AG04449 (cell line): ENCODE results near the gene VN1R4.
"Not testable (repeated sequence)": the region's sequence is repeated elsewhere in the genome, so short reads cannot be mapped to it uniquely, and the experiment has no call there.

ENCODE experiments used
- CTCF ChIA-PET: fragments of 350-600 bp; formaldehyde crosslinking; extraction: SDS; loops from one replicate; lab custom pipeline; 2021; ENCODE audit warnings: antibody characterized with exemption; lab: Yijun Ruan, JAX
- POLR2A ChIA-PET: fragments of 400-600, 350-600 bp; formaldehyde crosslinking; extraction: SDS; loops from one replicate; lab custom pipeline; 2020; ENCODE audit warnings: antibody characterized with exemption, inconsistent platforms; lab: Yijun Ruan, JAX
- DNase-seq: peaks from one replicate; pipeline ENCODE4 v3.0.0-alpha.2; 2010; ENCODE audit warnings: low read depth, low spot score
- H3K4me3 ChIP-seq: 2 replicates; pipeline ENCODE4 v1.5.1; 2011; ENCODE audit warnings: low read depth, mild to moderate bottlenecking, control low read depth, low read length
- CTCF ChIP-seq: IDR thresholded peaks from one replicate; pipeline ENCODE4 v1.5.1; 2011; ENCODE audit warnings: mild to moderate bottlenecking, moderate library complexity, low read length, control low read depth, inconsistent platforms; ENCODE audit not compliant: insufficient read depth; ENCODE audit errors: missing control alignments

Gene VN1R4

GRCh38 chr19:53267623-53268022 is at the start of gene VN1R4:
VN1R4 (minus strand) TSS chr19:53267723; CDS start chr19:53267665, 58 bp downstream.
- DNase-seq, H3K4me3 ChIP-seq, CTCF ChIA-PET, POLR2A ChIA-PET: not testable (repeated sequence)

- POLR2A ChIA-PET: no interaction called here
These were observed 44.4 kb upstream of the VN1R4 start for GRCh38 chr19:53311897-53312296.

GRCh38 chr19:53311044-53311443 is 43.5 kb upstream of the VN1R4 start:
- POLR2A ChIA-PET: no interaction called here
- TF ChIP-seq CTCF: no peak
- CTCF ChIA-PET: interaction anchor here (1.4 kb wide), 1 partner anchor 19 kb away, joined by 3 read pairs; no protein-coding TSS in a partner anchor
- DNase-seq: no peak
- H3K4me3 ChIP-seq: no peak overlapping the region

More at GRCh38 chr19:53311897-53312296, 44.4 kb upstream of the VN1R4 start:
- CTCF ChIA-PET: interaction anchor here (1.4 kb wide), 1 partner anchor 20 kb away, joined by 3 read pairs; no protein-coding TSS in a partner anchor
- TF ChIP-seq CTCF: no peak
- no peak for DNase-seq
- no peak overlapping the region for H3K4me3 ChIP-seq

GRCh38 chr19:53308339-53308811 is 40.9 kb upstream of the VN1R4 start:
- peak; percentile 13 for TF ChIP-seq CTCF
- ChIA-PET CTCF (no interaction called here), POLR2A (no interaction called here)
- DNase-seq: no peak
- no peak overlapping the region for H3K4me3 ChIP-seq

- DNase-seq, POLR2A ChIA-PET, H3K4me3 ChIP-seq, CTCF ChIA-PET: not testable (repeated sequence)
These were observed 33.8 kb upstream of the VN1R4 start for GRCh38 chr19:53301341-53301740.

GRCh38 chr19:53294786-53295441 is 27.4 kb upstream of the VN1R4 start:
- POLR2A ChIA-PET: no interaction called here
- no peak for DNase-seq
- no peak overlapping the region for H3K4me3 ChIP-seq
- CTCF ChIA-PET: no interaction called here
- TF ChIP-seq CTCF: no peak

- no peak overlapping the region for H3K4me3 ChIP-seq
- TF ChIP-seq CTCF: no peak
- ChIA-PET CTCF (interaction anchor here (1.4 kb wide), 1 partner anchor 20 kb away, joined by 3 read pairs; no protein-coding TSS in a partner anchor), POLR2A (no interaction called here)
- DNase-seq: no peak
These were observed 23.4 kb upstream of the VN1R4 start for GRCh38 chr19:53290758-53291549.
